Stimulated activated CD8-positive, alpha-beta memory T cell treated with anti-CD3 and anti-CD28 coated beads, Interleukin-15, amount 100 ng/mL, for 24 hours (primary cell): ENCODE measurements around the gene DDX47.
A peak's percentile ranks its signal among the peaks of the same experiment; 100 is the strongest.

Experiments used
- DNase-seq: peaks from one replicate; pipeline ENCODE4 v3.0.0-alpha.2; 2020; ENCODE audit warnings: low read depth

Gene DDX47

GRCh38 chr12:12813120-12814101 lies at the start of gene DDX47:
TSS of gene DDX47 (plus strand) at chr12:12813346. CDS start at chr12:12813368, 22 bp downstream.
- peak; percentile 98 for DNase-seq

- no peak for DNase-seq
These were observed 48.3 kb upstream of the DDX47 start for GRCh38 chr12:12764824-12765223.

- DNase-seq, result no peak
These were observed 42.9 kb upstream of the DDX47 start for GRCh38 chr12:12770262-12770661.

GRCh38 chr12:12774791-12775190 lies 38.4 kb upstream of the DDX47 start:
- DNase-seq, result no peak

GRCh38 chr12:12776261-12776660 lies 36.9 kb upstream of the DDX47 start:
- no peak for DNase-seq

GRCh38 chr12:12777092-12777491 lies 36.1 kb upstream of the DDX47 start:
- no peak for DNase-seq

- DNase-seq, result no peak
These were observed 34.1 kb upstream of the DDX47 start for GRCh38 chr12:12779007-12779406.

GRCh38 chr12:12779529-12779928 lies 33.6 kb upstream of the DDX47 start:
- DNase-seq, result no peak

GRCh38 chr12:12784116-12784515 lies 29.0 kb upstream of the DDX47 start:
- no peak for DNase-seq

GRCh38 chr12:12784911-12785814 lies 28.0 kb upstream of the DDX47 start, which contains the start of gene APOLD1:
TSS of gene APOLD1 (plus strand) at chr12:12785659. CDS start at chr12:12785692, 33 bp downstream.
- no peak for DNase-seq

- no peak for DNase-seq
These were observed 26.8 kb upstream of the DDX47 start for GRCh38 chr12:12786351-12786705.

- peak; percentile 56 for DNase-seq
These were observed 26.2 kb upstream of the DDX47 start for GRCh38 chr12:12786706-12787601.

GRCh38 chr12:12788131-12788530 lies 25.0 kb upstream of the DDX47 start:
- DNase-seq, result no peak

GRCh38 chr12:12788675-12789368 lies 24.3 kb upstream of the DDX47 start:
- DNase-seq, result no peak

- no peak for DNase-seq
These were observed 22.2 kb upstream of the DDX47 start for GRCh38 chr12:12790956-12791355.

- no peak for DNase-seq
These were observed 21.3 kb upstream of the DDX47 start for GRCh38 chr12:12791756-12792369.

- no peak for DNase-seq
These were observed 20.7 kb upstream of the DDX47 start for GRCh38 chr12:12792421-12792820.

GRCh38 chr12:12794686-12795085 lies 18.5 kb upstream of the DDX47 start:
- no peak for DNase-seq

- DNase-seq, result no peak
These were observed 17.0 kb upstream of the DDX47 start for GRCh38 chr12:12796171-12796570.
